Mucosa of descending colon (tissue), 3 donors: ENCODE data around the gene NHP2. TPM values are rescaled to one million over a fixed set of nuclear protein-coding genes. Genes with fewer than 3 reads are reported as not detected.

Experiments
- ATAC-seq: fragments of 200-7000 bp; cut with Tn5 transposase; one replicate; pipeline ENCODE4 v1.9.1; 2020; ENCODE audit warnings: mild to moderate bottlenecking, moderate library complexity
- DNase-seq, 3 donors: peaks; one replicate each; pipeline ENCODE4 v3.0.0-alpha.2; 2020
- H3K36me3 ChIP-seq: fragments of 200-600 bp; one replicate; pipeline ENCODE4 v1.8.0; 2021; ENCODE audit warnings: low read depth, mild to moderate bottlenecking
- H3K4me1 ChIP-seq: fragments of 200-600 bp; one replicate; pipeline ENCODE4 v1.8.0; 2021; ENCODE audit warnings: low read depth, mild to moderate bottlenecking
- H3K4me3 ChIP-seq: fragments of 200-600 bp; one replicate; pipeline ENCODE4 v1.8.0; 2021; ENCODE audit warnings: mild to moderate bottlenecking
- H3K9me3 ChIP-seq: fragments of 200-600 bp; one replicate; pipeline ENCODE4 v1.8.0; 2021; ENCODE audit warnings: mild to moderate bottlenecking
- intact Hi-C, 2 donors: fragments of 100-400 bp; cut with DNase I in 1 of 2; cut with micrococcal nuclease in 1 of 2; formaldehyde crosslinking; loops; one replicate each; pipeline versions ENCODE4 v1.11.0 to v1.11.1; 2022; cut with DNase I, micrococcal nuclease
- total RNA-seq, 3 donors: library from RNA; stranded (reverse); fragmentation: NEBNext Ultra II Directional in 2 of 3; extraction: Animal tissue kit (Norgen Biotek cat#: 25700) in 2 of 3; gene quantifications; one replicate each; pipeline versions ENCODE4 v1.2.1 to v1.2.4, GENCODE V29; 2021 to 2023
- TF ChIP-seq, protein P1 (sequence below): fragments of 200-600 bp; IDR thresholded peaks from one replicate; pipeline ENCODE4 v1.8.0; 2022; ENCODE audit warnings: antibody characterized with exemption, mild to moderate bottlenecking
- donor health status: DM: no; HTN: no; CAD: no; lungs with moderate emphysema.
- donor health status: DM: no; HTN: no; CAD: no.
- donor health status: DM: no; HTN: yes; CAD: no.

NHP2 gene
- total RNA-seq, 3 donors from 2014 or later, result 64.8 to 90.2 (median 68.5) TPM

DNA sequence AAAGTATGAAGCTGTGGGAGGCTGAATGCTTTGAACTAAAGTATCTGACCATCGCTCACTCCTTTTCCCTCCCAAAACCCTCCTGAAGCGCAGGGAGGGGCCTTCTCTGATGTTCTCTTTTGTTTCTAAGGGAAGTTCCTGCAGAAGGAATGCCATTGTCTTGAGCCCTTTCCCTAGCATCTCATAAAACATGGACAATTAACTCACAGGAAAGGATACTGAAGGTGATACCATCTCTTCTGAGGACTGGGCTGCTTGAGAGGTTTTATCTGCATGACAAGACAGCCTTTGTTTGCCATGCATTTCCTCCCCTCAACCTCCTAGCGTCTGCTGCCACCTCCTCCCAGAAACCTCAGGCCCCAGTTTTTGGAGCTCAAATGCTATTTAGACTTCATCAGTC, 27.1 kb downstream of the NHP2 start:
- H3K9me3 ChIP-seq, result no peaks in the 10 kb centered on the region
- H3K4me3 ChIP-seq, result no peak overlapping the region
- intact Hi-C loops, result no loop called here
- TF ChIP-seq, protein P1, sequence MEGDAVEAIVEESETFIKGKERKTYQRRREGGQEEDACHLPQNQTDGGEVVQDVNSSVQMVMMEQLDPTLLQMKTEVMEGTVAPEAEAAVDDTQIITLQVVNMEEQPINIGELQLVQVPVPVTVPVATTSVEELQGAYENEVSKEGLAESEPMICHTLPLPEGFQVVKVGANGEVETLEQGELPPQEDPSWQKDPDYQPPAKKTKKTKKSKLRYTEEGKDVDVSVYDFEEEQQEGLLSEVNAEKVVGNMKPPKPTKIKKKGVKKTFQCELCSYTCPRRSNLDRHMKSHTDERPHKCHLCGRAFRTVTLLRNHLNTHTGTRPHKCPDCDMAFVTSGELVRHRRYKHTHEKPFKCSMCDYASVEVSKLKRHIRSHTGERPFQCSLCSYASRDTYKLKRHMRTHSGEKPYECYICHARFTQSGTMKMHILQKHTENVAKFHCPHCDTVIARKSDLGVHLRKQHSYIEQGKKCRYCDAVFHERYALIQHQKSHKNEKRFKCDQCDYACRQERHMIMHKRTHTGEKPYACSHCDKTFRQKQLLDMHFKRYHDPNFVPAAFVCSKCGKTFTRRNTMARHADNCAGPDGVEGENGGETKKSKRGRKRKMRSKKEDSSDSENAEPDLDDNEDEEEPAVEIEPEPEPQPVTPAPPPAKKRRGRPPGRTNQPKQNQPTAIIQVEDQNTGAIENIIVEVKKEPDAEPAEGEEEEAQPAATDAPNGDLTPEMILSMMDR, result no peak
- DNase-seq (no peak), ATAC-seq (no peak)
- no peaks in the 10 kb centered on the region for H3K36me3 ChIP-seq
- H3K4me1 ChIP-seq, result peaks cover 8% of the 10 kb centered on the region

DNA sequence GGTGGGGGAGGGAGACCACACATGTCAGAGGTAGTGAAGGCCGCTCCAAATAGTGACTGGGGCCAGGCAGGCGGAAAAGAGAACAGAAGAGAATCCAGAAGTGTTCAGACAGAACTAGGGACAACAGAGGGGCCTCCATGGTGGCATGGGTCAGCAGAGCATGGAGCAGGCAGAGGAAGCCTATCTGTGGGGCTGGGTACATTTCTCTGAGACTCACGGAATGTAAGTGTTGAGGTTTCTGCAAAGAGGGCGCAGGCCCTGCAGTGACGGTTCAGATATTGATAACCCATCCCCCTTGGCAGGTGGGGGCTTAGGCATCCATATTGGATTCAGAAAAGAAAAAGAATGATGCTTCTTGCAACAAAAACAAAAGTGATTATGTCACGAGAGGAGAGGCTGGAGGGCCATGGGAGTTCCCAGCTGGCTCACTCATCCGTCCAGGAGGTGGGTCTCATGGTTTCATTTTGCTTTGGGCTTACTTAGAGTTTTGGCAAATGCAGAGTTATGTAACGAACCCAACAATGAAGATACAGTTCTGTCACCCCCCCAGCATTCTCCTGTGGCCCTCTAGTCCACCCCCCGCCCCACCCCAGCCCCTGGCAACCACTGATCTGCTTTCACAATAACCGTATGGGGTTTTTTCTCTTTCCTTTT, 28.3 kb downstream of the NHP2 start:
- DNase-seq (no peak), ATAC-seq (no peak)
- intact Hi-C loops, result no loop called here
- no peaks in the 10 kb centered on the region for H3K36me3 ChIP-seq
- no peaks in the 10 kb centered on the region for H3K9me3 ChIP-seq
- no peak overlapping the region for H3K4me3 ChIP-seq
- TF ChIP-seq, protein P1, result no peak
- peaks cover 15% of the 10 kb centered on the region for H3K4me1 ChIP-seq

DNA sequence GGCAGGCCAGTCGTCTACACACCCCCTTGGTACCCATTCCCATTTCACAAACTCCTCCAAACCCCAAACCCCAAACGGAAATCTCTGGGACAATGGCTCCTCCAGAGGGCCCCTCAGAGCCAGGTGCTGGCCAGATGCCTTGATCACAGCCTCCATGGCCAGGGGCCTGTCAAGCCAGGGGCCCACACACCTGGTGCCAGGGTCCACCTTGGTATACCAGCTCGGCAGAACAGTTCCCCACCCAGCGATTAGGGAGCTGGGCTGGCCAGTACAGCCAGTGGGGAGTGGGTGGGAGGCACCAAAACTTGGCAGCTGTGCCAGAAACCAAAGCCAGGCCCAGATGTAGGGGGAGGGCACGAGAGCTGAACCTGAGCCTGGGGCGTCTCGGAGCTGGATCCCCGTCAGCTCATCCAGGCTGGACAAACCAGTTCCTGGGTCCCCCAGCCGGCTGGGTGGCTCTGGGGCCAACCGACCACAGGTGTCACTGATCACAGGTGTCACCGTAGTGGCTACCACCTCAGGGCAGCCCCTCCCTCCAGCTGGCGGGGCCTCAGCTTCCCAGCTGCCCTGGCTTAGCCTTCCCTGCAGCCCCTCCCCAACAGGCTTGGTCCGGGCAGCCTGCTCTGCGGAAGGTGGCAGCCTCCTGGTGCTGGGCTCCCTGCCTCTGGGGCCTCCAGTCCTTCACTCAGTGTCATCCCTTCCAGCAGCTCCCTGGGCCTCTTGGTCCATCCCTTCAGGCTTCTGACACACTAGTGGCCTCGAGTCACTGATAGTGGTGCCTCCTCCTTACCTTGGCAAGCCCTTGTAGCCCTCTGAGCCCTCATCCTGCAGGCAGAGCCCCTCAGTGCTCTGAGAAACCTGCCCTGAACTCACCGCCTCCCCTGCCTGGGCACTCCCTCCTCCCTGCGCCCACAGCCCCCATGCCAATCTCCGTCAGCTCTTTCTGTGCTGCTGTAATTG, 29.4 kb downstream of the NHP2 start:
- no peak overlapping the region for H3K4me3 ChIP-seq
- DNase-seq, result peak in 2 of 3 donors; percentile 41 to 57
- intact Hi-C loops, result no loop called here
- no peaks in the 10 kb centered on the region for H3K9me3 ChIP-seq
- ATAC-seq, result peak; percentile 14
- H3K36me3 ChIP-seq, result no peaks in the 10 kb centered on the region
- TF ChIP-seq, protein P1, result no peak
- H3K4me1 ChIP-seq, result peaks cover 15% of the 10 kb centered on the region

DNA sequence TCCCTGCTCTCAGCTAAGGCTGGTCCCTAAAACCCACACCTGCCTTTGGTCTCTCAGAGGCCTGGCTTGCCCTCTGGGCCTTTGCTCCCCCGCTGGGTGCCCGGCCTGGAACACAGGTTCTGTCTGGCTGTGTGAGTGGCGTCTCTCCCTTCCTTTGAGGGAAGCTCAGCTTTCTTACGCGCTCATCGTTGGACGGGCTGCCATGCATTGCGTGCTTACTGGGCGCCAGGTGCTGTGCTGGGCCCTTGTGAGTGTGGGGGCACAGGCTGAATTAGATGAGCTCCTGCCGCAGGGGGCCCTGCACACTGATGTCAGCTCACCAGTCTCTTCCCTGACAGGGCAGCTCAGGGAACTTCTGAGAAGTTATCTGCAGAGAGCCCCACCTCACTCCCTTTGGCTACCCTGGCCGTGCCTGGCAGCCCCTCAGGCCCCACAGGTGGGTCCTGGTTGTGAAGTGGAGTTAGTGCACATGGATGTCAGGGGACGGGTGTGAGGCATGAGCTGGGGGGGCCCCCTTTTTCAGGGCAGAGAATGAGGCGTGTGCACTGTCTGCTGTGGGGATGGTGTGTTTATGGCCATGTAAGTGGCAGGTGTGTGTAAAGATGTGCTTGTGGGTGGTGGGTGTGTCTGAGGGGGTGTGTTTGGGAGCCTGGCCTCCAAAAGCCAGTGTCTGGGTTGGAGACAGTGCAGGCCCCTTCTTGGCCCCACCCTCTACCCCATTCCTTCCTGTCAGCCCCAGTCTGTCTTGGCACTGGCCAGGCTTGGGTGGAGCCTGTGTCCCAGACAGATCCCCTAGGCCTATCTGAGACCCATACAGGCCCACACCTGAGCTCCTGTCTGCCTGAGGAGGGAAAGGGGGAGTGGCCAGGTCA, 30.4 kb downstream of the NHP2 start:
- DNase-seq (peak in 1 of 3 donors; percentile 34), ATAC-seq (peak; percentile 13)
- intact Hi-C loops, result no loop called here
- TF ChIP-seq, protein P1, result no peak
- H3K4me3 ChIP-seq, result no peak overlapping the region
- H3K4me1 ChIP-seq, result peaks cover 15% of the 10 kb centered on the region
- no peaks in the 10 kb centered on the region for H3K9me3 ChIP-seq
- no peaks in the 10 kb centered on the region for H3K36me3 ChIP-seq

DNA sequence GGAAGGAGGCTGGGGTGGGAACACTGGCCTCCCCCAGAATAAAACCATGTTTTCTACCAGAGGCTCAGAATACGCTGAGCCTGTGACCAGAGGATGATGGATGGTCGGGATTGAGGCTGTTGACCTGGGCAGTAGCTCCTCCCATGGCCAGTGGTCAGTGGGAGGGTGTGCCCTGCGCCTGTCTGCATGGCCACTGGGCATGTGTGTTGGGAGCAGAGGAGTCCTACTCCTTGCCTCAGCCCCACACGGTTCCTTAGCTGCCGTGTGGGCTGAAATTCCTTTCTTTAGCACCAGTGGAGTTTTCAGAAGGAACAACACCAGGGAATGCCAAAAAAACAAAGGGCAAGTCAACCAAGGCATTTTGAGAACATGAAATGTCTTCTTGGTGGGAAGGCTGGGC, 31.3 kb downstream of the NHP2 start:
- peaks cover 15% of the 10 kb centered on the region for H3K4me1 ChIP-seq
- H3K4me3 ChIP-seq, result no peak overlapping the region
- TF ChIP-seq, protein P1, result no peak
- no peaks in the 10 kb centered on the region for H3K36me3 ChIP-seq
- intact Hi-C loops, result no loop called here
- no peak for ATAC-seq
- no peak for DNase-seq
- no peaks in the 10 kb centered on the region for H3K9me3 ChIP-seq
